Measurements from ENCODE around the gene SHANK1. TPM values are rescaled to one million over a fixed set of nuclear protein-coding genes. Genes with fewer than 3 reads are reported as not detected.
"Not testable (repeated sequence)": the region's sequence is repeated elsewhere in the genome, so short reads cannot be mapped to it uniquely, and the experiment has no call there.

The SHANK1 gene
- total RNA-seq (0.35 TPM), polyA plus RNA-seq (ENCODE audit: insufficient read depth, low read depth, low replicate concordance) (0.24 TPM)
- long read RNA-seq, donor 1 = 0 reads
- long read RNA-seq, donor 2 = 0 reads
- long read RNA-seq, donor 3 = 0 reads
- long read RNA-seq, donor 4 = 0 reads
- long read RNA-seq, donor 5 = 0 reads
- long read RNA-seq, donor 6, partial matches to known transcripts = 175 of 175 reads
- long read RNA-seq, donor 6, other reads (novel, unspliced or antisense) = 0 of 175 reads
- long read RNA-seq, donor 7, partial matches to known transcripts = 1 of 1 reads
- long read RNA-seq, donor 7, other reads (novel, unspliced or antisense) = 0 of 1 reads
- long read RNA-seq, donor 8 = 0 reads
- long read RNA-seq, donor 9 = 0 reads
- long read RNA-seq, donor 10 = 0 reads

DNA sequence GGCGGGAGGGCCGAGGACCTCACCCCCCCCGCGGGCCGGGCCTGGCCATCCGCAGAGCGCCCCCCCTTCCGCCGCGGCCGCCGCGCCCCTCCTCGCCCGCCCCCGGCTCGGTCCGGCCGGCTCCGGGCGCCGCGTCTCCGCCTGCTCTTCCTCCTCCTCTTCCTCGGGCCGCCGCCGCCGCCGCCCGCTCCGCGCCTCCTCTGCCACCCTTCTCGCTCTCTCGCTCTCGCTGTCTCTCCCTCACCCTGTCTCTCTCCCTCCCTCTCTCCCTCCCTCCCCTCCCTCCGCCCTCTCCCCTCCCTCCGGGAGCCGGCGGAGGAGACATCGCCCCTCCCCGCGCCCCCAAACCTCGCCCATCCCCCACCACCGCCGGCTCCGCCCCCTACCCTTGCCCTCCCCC lies at the start of gene SHANK1:
Gene SHANK1, minus strand, starts transcription at position 237 of the 400 bp plus-strand sequence. CDS start 2,883 bp downstream, outside the sequence.
- TF ChIP-seq, protein P1, sequence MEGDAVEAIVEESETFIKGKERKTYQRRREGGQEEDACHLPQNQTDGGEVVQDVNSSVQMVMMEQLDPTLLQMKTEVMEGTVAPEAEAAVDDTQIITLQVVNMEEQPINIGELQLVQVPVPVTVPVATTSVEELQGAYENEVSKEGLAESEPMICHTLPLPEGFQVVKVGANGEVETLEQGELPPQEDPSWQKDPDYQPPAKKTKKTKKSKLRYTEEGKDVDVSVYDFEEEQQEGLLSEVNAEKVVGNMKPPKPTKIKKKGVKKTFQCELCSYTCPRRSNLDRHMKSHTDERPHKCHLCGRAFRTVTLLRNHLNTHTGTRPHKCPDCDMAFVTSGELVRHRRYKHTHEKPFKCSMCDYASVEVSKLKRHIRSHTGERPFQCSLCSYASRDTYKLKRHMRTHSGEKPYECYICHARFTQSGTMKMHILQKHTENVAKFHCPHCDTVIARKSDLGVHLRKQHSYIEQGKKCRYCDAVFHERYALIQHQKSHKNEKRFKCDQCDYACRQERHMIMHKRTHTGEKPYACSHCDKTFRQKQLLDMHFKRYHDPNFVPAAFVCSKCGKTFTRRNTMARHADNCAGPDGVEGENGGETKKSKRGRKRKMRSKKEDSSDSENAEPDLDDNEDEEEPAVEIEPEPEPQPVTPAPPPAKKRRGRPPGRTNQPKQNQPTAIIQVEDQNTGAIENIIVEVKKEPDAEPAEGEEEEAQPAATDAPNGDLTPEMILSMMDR (IDR thresholded peaks at IDR 0.05; ENCODE audit: borderline replicate concordance, extremely low read depth, insufficient read depth) = no peak
- Histone ChIP-seq H3K27me3 (ENCODE audit: control insufficient read depth, insufficient read depth, low read length) (no peaks in the 10 kb centered on the region), H3K9me3 (ENCODE audit: control insufficient read depth in 2 of 3, insufficient read depth in 1 of 3, low read length in 3 of 3) (no peaks in the 10 kb centered on the region), H3K9ac (ENCODE audit: low read length in 3 of 3) (no peak within 1 kb of the TSS), H3K4me3 (ENCODE audit: low read length in 3 of 3) (no peak within 1 kb of the TSS), H3K27ac (ENCODE audit: low read depth in 2 of 2, low read length in 2 of 2) (no peak within 1 kb of the TSS), H3K36me3 (ENCODE audit: control insufficient read depth in 2 of 3, insufficient read depth in 3 of 3, low read length in 3 of 3) (no peaks in the 10 kb centered on the region), H3K4me1 (ENCODE audit: control insufficient read depth in 2 of 3, insufficient read depth in 2 of 3, low read depth in 1 of 3, low read length in 3 of 3) (peaks cover 0 to 4% (median 0%) of the 10 kb centered on the region in 3 donors)
- intact Hi-C loops (cut with DNase I) = no loop called here
- DNase-seq = peak in 4 of 5 donors; percentile 63 to 87 (median 72)
- no peak for FAIRE-seq

DNA sequence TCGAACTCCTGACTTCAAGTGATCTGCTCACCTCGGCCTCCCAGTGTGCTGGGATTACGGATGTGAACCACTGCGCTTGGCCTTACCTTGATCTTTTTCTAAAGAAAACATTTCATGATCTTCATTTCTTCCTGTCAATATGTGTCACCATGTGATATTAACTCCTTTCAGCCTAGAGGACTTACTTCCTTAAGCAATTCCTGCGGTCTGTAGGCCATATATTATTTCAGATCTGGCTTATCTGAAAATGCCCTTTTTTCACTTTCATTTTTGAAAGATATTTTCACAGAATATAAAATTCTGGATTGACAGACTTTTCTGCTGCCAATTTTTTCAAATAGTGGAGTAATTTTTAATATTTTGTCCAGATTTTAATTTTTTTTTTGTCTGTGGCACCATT lies 48.7 kb upstream of the SHANK1 start:
- Histone ChIP-seq H3K4me3 (ENCODE audit: low read length in 3 of 3) (no peak overlapping the region), H3K27ac (ENCODE audit: low read depth in 2 of 2, low read length in 2 of 2) (no peak overlapping the region), H3K9me3 (ENCODE audit: control insufficient read depth in 2 of 3, insufficient read depth in 1 of 3, low read length in 3 of 3) (peaks cover 0 to 2% (median 0%) of the 10 kb centered on the region in 3 donors), H3K27me3 (ENCODE audit: control insufficient read depth, insufficient read depth, low read length) (no peaks in the 10 kb centered on the region), H3K9ac (ENCODE audit: low read length in 3 of 3) (no peak overlapping the region), H3K36me3 (ENCODE audit: control insufficient read depth in 2 of 3, insufficient read depth in 3 of 3, low read length in 3 of 3) (no peaks in the 10 kb centered on the region), H3K4me1 (ENCODE audit: control insufficient read depth in 2 of 3, insufficient read depth in 2 of 3, low read depth in 1 of 3, low read length in 3 of 3) (no peaks in the 10 kb centered on the region)
- TF ChIP-seq, protein P1 (IDR thresholded peaks at IDR 0.05; ENCODE audit: borderline replicate concordance, extremely low read depth, insufficient read depth) = no peak
- DNase-seq (no peak), FAIRE-seq (no peak)
- intact Hi-C loops (cut with DNase I) = no loop called here

DNA sequence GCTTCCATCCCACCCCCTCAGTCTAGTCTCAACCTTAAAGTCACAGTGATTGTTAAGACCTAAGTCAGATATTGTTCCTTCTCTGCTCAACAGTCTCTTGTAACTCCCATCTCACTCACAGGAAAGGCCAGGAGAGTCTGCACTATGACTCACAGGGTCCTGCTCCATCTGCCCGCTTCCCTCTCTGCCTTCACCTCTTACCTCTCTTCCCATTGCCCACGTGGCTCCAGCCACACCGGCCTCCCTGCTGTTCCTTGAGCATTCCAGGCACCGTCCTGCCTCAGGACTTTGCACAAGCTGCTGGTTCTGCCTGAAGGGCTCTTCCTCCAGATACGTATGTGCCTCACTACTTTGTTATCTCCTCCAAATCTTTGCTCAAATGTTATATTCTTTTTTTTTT lies 47.7 kb upstream of the SHANK1 start:
- H3K27ac ChIP-seq (ENCODE audit: low read depth in 2 of 2, low read length in 2 of 2); FAIRE-seq; H3K27me3 ChIP-seq (ENCODE audit: control insufficient read depth, insufficient read depth, low read length); DNase-seq; H3K36me3 ChIP-seq (ENCODE audit: control insufficient read depth in 2 of 3, insufficient read depth in 3 of 3, low read length in 3 of 3); H3K9ac ChIP-seq (ENCODE audit: low read length in 3 of 3); intact Hi-C loops (cut with DNase I); H3K4me3 ChIP-seq (ENCODE audit: low read length in 3 of 3); H3K9me3 ChIP-seq (ENCODE audit: control insufficient read depth in 2 of 3, insufficient read depth in 1 of 3, low read length in 3 of 3); H3K4me1 ChIP-seq (ENCODE audit: control insufficient read depth in 2 of 3, insufficient read depth in 2 of 3, low read depth in 1 of 3, low read length in 3 of 3): not testable (repeated sequence)

DNA sequence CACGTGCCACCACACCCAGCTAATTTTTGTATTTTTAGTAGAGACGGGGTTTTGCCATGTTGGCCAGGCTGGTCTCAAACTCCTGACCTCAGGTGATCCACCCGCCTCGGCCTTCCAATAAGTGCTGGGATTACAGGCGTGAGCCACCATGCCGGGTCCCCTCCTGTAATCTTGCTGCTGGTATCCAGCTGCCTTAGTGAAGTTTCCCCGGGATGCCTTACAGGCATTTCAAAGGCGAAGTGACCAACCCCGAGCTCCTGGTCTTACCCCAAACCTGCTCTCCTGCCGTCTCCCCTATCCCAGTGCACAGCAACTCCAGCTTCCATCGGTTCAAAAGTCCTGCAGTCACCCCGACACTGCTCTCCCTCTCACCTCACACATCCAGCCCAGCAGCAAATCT lies 47.1 kb upstream of the SHANK1 start:
- H3K27ac ChIP-seq (ENCODE audit: low read depth in 2 of 2, low read length in 2 of 2); H3K36me3 ChIP-seq (ENCODE audit: control insufficient read depth in 2 of 3, insufficient read depth in 3 of 3, low read length in 3 of 3); H3K9ac ChIP-seq (ENCODE audit: low read length in 3 of 3); H3K4me3 ChIP-seq (ENCODE audit: low read length in 3 of 3); DNase-seq; FAIRE-seq; H3K9me3 ChIP-seq (ENCODE audit: control insufficient read depth in 2 of 3, insufficient read depth in 1 of 3, low read length in 3 of 3); intact Hi-C loops (cut with DNase I); H3K27me3 ChIP-seq (ENCODE audit: control insufficient read depth, insufficient read depth, low read length); H3K4me1 ChIP-seq (ENCODE audit: control insufficient read depth in 2 of 3, insufficient read depth in 2 of 3, low read depth in 1 of 3, low read length in 3 of 3): not testable (repeated sequence)
